M059J (cell line): ENCODE results near the gene BACH2. TPM values are rescaled to one million over a fixed set of nuclear protein-coding genes. Genes with fewer than 3 reads are reported as not detected.
A peak's percentile ranks its signal among the peaks of the same experiment; 100 is the strongest.
"Not testable (repeated sequence)": the region's sequence is repeated elsewhere in the genome, so short reads cannot be mapped to it uniquely, and the experiment has no call there.

Experiments
- DNase-seq: peaks from one replicate; pipeline ENCODE4 v3.0.0-alpha.2; 2012; ENCODE audit warnings: low read depth
- total RNA-seq: library from RNA; depleted of rRNA; stranded (reverse); fragments of >200 nt; shearing (Covaris generic); gene quantifications from 2 replicates; pipeline ENCODE4 v1.2.3, GENCODE V29; 2014

BACH2 gene
- total RNA-seq, 1 experiment from 2014 or later, result 0.17 TPM

DNA sequence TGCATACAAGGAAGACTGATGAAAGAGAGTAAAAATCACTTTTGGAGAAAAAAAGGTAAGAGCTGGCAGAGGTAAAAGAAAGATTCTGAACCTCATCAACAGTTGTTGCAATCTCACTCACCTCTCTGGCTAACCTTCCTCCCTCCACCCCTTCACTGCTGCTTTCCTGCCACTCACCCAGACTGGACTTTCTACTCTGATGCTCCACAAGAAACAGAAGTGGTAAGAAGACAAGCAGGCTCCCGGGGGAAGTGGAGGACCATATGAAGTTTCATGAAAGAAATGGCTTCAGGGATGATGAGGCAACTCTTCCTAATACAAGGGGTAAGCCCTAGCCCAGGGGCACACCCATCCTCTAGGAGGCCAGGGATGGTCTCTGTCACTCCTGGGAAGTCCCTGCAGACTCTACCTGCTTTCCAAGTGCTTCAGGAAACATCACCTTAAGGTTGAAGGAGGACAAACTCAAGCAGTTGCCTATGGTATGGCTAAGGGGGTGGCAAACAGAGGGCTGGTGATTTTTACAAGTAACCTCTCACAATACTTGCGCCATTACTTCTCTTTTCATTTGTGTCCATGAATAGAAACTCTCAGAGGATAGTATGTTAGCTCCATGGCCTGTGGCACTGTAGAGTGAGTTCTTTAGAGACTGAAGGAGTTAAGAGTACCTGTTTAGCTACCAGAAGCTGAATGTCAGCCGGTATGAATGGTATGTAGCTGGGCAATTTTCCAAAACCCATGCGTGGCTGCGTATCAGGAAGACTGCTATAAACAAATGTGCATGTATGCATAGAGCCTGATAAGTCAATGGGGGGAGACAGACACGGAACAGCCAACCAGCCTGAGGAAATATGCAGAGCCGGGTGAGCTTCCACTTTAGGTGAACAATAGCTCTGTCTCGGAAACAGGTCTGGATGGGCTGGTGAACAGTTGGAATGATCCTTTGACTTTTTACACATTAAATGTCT lies 112.0 kb downstream of the BACH2 start:
- peak; percentile 8 for DNase-seq

DNA sequence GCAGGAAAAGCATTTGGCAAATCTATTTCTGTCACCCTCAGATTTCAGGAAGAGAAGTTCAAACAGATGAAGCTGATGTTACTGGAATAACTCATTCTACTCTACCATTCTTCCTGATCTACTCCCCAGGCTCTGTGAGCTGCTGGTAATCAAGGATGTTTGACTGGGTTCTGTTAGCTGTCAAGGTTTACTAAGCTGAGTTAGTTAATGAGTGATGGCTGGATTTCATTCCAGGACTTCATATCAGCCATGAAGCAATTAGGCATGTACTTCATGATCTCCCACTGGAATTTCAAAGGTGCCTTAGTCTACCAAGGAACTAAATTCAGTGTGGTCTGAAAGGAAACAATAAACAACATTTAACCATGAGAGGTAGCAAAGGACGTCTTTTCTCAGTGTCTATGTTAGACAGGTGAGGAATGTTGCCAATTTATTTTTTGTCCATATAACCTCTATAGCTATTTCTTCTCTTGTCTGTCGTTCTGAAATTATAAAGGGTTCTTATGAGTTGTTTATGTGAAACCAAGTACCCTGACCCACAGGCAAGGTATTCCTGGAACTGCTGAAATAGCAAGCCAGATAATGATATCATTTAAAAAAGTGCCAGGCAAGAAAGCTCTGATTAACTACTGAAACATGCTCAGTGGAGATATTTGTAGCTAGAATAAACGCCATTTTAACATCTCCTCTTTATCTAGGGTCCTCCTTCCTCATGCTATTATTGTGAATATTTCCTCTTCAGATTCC lies 112.9 kb downstream of the BACH2 start:
- DNase-seq, result no peak

DNA sequence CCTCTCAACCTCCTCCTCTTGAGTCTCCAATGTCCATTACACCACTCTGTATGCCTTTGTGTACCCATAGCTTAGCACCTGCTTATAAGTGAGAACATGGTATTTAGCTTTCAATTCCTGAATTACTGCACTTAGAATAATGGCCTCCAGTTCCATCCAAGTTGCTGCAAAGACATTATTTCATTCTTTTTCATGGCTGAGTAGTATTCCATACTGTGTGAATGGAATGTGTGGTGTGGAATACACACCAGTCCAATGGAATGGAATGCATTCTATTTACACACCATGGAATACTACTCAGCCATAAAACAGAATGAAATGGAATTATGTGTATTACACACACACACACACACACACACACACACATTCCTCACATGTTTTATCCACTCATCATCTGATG lies 116.1 kb downstream of the BACH2 start:
- DNase-seq, result no peak

DNA sequence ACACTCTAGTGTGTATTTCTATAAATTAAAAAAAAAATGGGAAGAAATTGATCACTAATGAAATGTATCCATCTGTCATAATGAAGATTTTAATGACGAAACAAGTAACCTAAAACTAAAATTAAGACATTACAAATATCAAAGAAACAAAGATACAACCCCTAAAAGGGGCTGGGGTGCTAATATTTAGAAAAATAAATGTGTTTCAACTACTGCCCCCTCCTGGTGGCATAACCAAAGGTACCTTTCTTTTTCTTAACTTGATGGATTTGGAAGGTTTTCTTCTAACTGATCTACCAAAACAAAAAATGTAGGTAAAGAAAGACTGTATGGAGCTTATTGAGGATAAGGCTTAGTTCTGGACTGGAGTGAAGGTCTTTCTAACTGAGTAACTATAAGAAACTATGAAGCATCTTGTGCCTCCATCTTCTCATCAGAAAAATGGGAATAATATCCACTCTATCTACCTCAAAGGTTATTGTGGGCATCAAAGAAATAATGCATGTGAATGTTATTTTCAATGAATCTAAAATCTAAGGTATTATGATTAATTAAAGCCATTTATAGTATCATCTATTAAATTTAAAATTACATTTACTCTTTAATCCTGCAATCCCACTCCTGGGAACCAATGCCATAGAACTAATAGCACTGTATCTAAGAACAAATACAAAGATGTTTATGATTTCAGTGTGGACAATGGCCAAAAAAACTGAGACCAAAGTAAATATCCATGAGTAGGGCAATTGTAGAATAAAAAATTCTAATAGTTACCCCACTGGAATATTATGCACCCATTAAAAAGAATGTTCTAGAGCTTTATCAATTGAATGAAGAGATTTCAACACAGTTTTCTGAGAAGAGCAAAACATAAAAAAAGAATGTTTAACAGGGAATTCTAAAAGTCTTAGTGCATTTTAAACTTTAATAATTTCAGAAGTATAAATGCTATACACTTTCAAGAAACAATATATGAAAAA lies 117.2 kb downstream of the BACH2 start:
- no peak for DNase-seq

DNA sequence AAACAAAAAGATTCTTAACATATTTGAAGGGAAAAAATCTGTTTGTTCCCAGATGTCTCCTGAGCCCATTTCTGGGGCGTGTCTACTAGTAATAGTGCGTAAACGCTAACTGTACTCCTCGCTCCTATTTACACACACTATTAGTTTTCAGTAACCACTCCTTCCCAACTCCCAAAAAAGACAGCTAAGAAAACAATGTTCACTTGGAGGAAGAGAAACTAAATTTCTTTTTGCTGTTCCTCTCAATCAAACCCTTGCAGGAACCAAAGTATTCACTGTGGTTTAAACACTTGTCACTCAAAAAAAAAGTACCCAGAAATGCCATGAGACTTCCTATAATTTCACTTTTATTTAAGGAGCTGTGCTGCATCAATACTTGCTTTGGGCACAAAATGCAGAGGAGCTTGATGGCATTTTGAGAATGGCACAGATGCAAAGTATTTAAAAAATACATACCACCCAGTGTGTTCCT lies 118.2 kb downstream of the BACH2 start:
- DNase-seq, result no peak

DNA sequence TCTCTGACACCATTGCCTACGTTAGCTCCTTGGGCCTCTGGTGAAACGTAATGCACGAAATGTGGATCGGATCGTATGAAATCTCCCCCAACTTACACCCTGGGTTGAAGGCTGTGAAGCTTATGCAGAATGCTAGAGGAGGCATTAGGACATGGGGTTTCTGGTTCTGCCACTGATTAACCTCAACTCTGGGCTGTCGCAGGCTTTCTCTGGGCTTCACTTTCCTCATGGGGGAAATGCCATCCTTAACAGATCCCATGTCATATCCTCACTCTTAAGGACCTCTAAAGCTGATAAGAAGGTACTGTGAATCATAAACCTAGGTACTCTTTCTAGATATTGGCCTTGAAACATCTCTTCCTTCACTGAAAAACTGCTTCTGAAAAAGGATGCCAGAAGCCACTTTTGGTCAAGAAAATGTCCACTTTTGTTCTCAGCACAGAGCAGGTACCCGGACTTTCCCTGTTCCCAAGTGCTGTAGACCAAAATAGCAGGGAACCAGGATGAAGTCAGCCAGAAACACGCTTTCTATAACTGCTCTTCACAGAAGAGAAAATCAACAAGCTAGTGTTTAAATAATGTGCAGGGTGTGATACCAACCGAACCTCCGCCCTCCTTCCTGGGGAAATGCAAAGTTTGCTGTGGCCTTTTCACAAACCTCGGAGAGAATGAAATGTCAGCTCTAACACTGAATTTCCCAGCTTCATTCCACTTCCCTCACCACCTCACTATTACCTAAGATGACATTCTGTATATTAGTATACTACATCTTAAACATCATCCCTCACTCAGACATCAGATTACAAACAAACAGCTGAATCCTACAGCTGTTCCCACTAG lies 118.9 kb downstream of the BACH2 start:
- no peak for DNase-seq

DNA sequence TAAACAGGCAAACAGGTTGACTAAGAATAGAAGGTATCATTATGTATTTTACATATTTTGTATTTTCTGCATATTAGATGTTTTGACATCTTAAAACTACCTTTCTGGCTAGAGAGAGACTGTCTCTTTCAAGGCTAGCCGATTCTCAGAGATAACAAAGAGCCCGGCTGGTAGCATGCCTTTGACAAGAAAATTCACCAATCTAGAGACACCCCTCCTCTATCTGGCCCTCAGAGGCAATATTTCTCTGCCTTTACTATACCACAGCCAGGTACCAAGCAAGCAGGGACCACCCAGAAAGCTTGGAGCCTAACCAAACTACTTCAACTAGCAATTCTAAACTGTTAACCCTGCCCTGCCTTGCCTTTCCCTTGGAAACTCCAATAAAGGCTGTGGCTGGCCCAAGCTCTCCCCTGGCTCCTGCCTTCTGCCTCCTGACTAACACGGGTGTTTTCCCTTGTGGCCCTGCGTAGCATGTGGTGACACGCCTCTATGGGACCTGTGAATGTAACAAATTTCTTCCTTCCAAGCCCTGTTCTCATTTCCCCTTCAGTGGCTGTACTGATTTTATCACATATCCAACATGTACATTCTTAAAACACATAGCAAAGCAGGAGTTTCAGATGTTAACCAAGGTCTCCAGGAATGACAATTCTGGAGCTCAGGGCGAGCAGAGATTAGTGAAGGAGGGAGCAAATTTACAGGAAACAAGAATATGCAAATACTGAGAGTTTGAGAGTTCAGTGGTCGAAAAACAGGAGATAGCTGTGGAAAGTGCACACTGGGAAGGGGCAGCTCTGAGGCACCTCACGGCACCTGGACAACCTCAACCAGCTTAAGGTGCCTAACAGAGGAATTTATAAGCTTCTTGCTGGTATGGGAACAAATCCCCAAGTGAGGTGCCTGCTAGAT lies 120.8 kb downstream of the BACH2 start:
- DNase-seq, result no peak

DNA sequence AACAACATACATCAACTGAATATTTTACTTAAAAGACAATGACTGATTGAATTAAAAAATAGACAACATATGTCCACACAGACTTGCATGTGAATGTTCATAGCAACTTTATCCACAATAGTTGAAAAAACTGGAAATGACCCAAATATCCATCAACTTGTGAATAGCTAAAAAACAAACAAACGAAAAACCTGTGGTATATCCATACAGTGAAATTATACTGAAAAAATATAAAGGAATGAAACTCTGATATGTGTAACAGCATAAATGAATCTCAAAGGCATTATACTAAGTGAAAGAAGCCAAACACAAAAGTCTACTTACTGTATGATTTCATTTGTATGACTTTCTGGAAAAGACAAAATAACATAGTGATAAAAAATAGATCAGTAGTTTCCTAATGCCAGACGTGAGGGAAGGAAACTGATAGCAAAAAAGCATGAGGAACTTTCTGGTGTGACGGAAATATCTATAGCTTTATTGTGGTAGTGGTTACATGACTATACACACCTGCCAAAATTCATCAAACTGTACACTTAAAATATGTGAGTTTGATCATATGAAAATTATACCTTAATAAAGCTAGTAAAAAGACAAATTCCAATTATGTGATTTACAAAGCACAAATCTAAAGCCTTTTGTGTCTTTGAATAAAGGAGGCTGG lies 123.2 kb downstream of the BACH2 start:
- DNase-seq, result no peak

DNA sequence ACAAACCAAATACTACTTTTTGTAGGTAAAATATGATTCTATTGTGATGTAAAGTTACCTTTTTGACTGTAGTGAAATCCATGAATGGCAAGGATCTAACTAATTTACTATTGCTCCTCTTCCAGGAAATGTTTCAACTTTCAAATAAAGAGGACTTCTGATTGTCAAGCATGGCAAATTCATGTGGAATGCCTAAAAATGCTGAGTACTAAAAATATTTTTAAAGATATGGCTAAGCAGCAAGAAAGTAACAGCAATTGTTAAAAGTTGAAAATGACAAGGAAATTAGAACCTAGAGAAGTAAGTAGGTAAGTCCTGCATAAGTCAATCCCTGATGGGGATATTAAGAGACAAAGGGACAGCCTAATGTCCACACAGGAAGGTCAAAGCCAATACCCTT lies 126.0 kb downstream of the BACH2 start:
- DNase-seq, result no peak

DNA sequence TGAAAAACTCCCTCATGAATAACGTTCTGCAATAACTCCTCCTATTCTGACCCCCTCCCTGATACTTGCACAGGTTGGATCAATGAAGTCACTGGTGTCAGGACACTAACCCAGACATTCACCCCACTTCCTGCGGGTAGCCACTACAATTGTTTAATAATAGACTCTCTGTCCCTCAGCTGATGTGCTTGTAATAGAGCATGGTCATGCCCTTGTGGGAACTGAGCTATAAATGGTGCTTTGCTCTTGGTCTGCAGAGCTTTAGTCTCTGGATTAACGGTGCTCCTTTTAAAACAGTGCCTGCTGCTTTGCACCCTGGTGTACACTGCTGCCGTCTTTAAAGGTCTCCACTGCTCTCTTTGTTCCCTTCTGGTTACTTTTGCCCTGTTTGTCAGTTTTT lies 127.3 kb downstream of the BACH2 start:
- no peak for DNase-seq

DNA sequence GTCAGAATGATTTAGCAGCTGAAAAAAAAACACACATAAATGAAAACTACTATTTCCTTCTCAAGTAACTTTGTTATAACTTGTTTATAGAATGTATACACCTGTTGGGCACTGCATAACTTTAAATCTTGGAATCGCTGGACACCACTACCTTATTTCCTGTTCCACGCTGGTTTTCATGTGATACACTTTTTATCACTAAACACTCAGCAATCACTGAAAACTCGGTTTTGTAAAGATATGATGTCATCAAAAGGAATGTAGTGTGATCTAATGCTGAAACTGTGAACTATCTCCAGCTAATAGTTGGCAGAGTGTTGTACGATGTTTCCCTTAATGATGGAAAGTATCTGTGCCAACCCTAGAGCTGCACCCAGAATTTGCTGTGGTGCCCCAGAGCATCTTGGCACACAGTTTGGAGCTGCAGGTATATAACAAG lies 127.9 kb downstream of the BACH2 start:
- DNase-seq, result peak; percentile 22

DNA sequence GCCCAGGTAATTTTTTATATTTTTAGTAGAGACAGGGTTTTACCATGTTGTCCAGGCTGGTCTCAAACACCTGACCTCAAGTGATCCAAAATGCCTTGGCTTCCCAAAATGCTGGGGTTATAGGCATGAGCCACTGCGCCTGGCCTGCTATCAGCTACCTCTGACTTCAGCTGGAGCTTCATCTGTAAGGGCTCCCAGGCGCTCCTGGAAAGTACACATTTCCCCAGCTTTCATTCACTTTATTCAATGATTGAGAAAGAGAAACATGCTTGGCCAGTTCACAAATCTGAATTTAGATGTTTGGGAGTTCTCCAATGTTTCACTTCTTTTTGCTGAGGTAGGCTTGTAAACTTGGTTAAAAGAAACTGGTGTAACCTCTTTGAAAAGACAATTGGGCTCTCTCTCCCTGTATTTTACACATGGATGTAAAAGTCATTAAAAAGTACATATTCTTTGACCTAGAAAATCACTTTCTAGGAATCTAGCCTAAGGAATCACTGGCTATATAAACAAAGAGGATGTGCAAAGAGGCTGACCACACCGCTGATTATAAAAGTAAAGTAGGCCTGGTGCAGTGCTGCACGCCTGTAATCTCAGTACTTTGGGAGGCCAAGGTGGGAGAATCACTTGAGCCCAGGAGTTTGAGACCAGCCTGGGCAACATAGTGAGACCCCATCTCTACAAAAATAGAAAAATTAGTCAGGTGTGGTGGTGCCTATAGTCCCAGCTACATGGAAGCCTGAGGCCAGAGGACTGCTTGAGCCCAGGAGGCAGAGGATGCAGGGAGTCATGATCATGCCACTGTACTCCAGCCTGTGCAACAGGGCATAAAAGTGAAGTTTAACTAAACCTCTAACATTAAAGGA lies 128.9 kb downstream of the BACH2 start:
- DNase-seq, result no peak

DNA sequence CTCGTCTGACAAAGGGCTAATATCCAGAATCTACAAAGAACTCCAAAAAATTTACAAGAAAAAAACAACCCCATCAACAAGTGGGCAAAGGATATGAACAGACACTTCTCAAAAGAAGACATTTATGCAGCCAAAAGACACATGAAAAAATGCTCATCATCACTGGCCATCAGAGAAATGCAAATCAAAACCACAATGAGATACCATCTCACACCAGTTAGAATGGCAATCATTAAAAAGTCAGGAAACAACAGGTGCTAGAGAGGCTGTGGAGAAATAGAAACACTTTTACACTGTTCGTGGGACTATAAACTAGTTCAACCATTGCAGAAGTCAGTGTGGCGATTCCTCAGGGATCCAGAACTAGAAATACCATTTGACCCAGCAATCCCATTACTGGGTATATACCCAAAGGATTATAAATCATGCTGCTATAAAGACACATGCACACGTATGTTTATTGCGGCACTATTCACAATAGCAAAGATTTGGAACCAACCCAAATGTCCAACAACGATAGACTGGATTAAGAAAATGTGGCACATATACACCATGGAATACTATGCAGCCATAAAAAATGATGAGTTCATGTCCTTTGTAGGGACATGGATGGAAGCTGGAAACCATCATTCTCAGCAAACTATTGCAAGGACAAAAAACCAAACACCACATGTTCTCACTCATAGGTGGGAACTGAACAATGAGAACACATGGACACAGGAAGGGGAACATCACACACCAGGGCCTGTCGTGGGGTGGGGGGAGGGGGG lies 130.3 kb downstream of the BACH2 start:
- not testable (repeated sequence) for DNase-seq

DNA sequence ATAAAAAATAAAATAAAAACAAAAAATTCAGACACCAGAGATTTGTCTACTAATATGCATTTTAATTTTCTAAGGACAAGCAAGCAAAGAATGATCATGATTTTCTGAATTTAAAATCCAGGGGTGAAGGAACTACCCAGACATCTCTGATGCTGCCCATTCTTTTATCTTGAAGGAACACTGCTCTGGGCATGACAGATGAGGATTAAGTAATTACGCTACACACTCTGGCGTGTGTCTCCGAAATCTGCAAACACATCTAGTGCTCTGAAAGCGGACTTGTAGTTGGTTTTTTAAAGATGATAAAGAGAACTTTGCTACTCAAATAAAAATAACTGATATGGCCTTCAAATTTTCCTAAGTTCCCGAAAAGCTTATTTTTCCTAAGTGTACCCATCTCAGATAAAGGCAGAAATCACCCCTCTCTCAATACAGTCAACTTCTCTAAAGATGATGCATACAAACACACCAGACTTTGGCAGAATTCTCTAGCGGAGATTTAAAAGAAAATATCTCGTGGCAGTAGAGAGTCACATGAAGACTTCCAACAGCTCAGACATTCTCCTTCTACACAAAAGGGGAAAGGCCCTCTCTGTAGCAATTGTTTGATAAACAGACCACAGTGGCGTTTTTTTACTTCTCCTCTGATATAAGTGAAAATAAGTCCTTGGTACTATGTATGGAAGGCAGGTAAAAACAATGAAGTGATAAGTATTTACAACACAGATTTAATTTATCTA lies 133.8 kb downstream of the BACH2 start:
- DNase-seq, result no peak

DNA sequence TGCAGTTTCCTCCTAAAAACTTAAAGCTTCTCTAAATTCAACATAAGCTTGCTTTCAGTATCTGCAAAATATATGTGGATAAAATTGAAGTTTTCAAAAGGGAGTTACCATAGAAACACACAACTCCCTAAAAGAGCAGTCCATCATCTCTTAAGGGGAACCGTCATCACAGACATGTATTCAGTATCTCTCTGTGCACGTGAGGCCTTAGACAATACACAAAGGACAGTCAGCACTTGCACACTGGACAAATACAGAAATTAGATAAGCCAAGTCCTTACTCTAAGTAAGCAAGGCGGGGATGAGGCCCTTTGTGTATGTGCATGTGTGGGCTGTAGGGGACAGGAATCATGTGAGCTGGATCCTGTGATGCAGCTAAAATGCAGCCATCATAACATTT lies 136.6 kb downstream of the BACH2 start:
- no peak for DNase-seq

DNA sequence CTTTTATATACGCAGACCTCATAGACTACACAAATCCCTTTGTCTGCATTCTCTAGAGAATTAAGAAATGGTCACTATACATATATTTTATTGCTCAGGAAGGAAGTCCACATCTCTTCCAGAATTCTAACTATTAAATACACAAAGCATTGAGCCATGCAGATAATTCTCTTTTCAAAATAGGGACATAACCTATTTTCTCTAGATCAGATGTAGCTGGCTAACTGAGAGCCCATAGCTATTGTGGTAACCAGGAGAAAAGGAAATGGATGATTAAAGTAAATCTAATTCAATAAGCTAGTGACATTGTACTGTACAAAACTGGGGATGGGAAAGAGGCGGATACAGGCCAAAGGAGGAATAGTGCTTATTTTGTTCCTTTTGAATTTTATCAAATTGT lies 137.2 kb downstream of the BACH2 start:
- DNase-seq, result no peak
